T1000 (cell line): ENCODE data around the gene PLCZ1.
A peak's percentile ranks its signal among the peaks of the same experiment; 100 is the strongest.
"Not testable (repeated sequence)": the region's sequence is repeated elsewhere in the genome, so short reads cannot be mapped to it uniquely, and the experiment has no call there.

ENCODE experiments used
- DNase-seq: peaks from one replicate; lab custom pipeline; 2025; ENCODE audit warnings: mixed read lengths; lab: John Stamatoyannopoulos, UW

PLCZ1 gene

DNA sequence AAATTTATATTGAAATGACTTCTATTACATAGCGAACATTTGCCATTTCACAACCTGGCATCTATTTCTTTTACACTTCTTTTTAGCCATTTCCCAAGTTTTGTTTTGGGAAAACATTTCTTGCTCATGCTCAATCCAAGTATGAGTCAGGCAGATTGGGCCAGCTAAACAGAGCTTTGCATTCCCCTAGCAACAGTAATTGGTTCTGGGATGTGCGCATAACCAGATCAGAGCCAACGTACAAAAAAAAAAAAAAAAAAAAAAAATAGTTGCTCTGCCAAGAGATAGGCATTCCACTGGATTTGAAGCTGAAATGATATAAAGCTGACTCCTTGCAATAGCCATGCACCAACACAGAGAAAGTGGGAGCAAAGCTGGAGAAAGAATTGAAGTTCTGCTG lies 37.5 kb downstream of the PLCZ1 start:
- peak; percentile 26 for DNase-seq

DNA sequence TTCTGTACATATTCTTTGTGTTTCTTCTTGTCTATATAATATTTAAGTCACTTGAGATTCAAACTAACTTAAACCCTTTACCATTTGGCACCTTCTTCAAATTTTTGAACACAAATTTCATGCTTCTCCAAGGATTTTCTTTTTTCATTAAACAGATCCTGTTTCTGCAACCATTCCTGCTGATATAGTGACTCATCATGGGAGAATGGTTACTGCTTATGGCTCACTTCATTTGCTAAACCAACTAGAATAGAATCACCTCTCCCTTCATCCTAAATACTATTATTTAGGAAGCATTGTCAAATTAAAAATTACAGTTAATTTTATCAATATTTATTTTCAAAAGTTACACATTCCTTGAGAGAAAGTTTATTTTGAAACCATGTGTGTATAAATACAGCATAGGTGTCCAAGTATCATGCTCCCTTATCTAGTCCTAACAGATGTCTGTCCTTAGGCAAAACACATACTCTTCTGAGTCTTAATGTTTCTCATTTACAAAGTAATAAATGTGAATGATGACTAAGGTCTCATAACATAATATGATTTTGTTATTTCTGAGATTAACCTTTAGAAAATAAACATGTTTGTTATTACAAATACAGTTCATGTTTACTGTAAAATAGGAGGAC lies 40.7 kb downstream of the PLCZ1 start:
- DNase-seq, result no peak

DNA sequence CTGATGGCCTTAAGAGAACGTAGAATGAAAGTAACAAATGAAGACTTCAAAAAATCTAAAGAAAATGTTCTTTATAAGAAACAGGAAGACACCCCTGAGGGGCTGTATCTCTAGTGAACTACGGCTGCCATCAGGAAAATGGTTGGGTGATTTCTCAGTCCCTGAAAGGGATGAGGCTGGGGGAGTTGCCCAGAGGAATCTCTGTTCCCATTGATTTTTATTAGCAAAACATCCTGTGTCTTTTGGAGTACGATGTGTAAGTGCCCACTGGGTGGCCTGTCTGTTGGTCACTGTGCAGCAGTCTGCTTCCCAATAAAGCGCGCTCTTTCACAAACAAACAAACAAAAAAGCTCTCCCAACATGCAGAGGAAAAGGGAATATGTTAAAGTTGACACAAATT lies 43.8 kb downstream of the PLCZ1 start:
- DNase-seq, result not testable (repeated sequence)

DNA sequence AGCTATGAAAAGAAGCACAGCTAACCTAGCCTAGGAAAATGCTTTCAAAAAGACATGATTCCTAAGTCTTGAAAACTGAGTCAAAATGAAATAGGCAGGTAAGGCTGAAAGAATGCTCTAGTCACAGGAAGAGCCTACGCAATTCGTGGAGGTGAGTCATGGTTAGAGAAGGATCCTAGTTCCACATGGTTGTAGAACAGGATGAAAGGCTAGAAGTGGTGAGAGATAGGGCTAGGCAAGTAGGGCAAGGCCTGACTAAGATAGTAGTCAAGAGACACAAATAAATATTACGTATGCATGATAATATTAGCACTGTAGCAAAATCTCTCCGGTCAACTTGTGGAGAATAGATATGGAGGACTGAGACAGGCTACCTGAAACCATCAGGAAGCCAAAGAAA lies 47.2 kb downstream of the PLCZ1 start:
- DNase-seq, result peak; percentile 35

DNA sequence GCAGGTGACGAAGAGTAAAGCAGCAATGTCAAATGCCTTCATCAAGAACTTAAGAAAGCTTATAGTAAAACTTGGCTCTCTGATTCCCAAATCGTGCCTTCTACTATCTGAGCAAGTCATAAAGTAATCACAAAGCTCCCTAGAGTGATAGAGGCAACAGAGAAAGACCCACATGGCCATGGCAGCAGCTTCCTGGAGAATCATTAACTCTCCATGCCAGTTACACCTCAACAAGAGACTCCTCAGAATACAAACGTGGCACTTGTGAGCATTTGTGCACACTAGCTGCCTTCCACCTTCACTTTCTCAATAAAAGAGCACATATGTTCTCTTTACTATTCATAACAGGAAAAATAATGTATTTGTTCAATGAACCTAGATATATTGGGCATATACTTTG lies 48.0 kb downstream of the PLCZ1 start:
- no peak for DNase-seq

DNA sequence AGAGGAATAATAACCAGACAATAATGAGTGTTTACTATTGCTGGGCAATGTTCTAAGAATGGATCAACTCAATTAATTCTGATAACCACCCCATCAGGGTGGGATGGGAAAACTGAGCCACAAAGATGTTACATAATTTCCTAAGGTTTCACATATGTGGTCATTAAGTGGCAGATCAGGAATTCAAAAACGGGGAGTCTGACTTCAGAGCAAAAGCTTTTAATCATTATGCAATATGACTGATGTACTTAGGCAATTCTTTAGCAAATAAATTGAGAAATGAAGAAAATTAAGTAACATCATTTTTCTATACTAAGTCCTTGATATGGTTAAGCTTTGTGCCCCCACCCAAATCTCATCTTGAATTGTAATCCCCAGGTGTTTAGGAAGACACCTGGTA lies 53.4 kb downstream of the PLCZ1 start:
- DNase-seq, result no peak

DNA sequence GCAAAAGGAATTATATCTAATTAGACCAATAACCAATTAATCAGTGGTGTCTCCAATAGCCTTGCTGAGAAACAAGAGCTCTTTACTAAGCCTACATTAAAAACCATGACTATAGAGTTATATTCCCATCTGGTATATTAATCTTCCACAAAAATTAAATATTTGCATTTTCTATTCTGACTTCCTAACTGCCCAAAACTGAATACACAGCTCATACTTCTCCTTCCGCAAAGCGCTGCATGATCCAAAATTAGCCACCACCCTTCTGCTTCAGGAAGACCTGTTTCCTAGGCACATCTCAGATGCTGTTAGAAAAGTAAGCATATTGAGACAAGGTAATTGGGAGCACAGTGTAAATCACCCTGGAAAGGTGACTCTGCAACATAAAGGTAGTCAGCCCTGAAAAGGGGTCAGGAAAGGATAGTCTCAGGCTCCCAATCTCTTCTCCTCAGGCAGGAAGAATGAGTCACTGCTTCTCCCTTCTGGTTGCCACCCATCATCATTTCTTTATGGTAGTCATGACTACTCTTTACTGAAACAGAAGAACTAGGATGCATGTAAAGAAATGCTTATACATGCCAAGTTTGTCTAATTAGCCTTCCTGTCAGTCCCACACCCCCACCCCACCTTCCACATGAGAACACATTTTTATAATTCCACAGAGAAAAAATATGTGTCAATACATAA lies 54.3 kb downstream of the PLCZ1 start:
- DNase-seq, result no peak

DNA sequence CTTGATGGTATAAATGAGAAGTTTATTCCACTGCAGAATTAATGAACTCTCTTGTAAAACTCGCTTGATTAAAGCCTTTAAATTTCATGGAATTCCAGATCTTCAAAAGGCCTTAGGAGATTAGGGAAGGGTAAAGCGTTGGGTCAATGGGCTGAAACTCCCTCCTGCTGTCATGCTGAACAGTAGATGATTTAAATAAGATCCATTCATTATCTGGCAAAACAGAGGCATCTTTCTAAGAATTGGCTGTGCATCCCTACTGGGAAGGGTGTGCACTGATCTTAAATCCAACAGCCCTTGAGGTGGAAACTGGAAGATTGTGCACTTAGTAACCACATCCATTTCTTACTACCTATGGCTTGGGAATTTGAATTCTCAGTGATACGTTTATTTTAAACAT lies 56.0 kb downstream of the PLCZ1 start:
- no peak for DNase-seq

DNA sequence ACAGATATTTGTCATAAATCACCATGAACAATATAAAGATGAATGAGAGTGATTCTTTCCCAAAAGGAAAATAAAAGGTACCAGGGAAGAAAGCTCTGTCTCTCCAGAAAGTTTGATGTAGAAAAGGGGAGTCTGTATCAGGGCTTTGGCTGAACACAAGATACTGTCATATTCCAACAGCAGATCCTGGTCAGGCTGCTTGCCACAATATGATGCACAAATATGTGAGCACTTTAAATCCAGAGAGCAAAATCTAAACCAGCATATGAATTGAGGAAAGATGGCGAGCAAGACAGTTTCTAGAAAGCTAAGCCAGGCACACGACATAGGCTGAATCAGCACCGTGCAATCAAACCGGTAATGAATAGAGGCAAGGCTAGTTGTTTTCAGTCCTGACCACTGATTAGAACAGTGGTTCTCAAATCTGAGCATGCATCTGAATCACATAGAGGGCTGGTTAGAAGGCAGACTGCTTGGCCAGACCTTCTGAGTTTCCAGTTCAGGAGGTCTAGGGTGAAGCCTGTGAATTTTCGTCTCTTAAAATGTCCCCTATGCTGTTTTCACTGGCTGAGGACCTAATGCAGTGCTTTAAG lies 60.7 kb downstream of the PLCZ1 start:
- no peak for DNase-seq

DNA sequence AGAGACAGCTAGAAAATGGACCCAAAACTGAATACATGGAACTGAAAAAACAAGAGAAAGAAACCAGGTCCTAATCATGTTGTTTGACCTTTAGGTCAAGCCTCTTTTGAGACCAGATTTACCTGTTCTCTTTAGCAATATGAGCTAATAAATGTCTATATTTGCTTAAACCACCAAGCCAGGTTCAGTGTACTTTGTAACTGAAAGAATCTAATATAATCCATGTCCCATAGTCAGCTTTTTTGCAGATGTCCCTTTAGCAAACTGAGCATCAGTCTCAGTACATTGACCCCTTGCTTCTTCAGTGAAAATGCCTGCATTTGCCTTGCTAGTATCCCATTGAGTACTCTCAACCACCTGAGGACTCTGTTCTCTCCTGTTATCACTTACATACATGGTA lies 61.7 kb downstream of the PLCZ1 start:
- no peak for DNase-seq

DNA sequence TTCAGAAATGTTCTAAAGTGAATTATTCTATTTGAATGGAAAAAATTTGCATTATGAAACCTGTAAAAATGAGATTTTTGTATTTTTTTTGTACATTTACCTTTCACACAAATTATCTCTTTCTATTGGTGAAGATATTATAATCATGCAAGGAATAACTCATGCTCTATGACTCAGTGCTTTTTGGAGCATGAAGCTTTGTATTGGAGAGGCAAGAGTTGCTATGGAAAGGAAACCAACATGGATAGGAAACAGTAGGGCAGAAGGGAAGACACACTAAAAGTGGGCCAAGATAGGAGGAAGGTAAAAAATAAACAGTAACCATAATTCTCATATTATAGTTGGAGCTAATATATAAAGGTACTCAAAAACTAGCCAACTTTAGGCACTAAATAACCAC lies 79.0 kb downstream of the PLCZ1 start:
- DNase-seq, result no peak

DNA sequence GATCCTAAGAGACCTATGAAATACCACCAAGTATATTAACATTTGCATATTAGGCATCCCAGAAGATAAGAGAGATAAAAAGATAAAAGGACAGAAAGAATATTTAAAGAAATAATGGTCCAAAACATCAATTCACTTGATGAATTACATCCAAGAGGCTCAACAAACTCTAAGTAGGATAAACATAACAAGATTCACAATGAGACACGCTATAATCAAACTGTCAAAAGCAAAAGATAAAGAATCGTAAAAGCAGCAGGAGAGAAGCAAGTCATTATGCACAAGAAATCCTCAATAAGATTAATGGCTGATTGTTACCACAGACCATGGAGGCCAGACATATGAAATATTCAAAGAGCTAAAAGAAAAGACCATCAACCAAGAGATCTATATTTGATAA lies 79.6 kb downstream of the PLCZ1 start:
- no peak for DNase-seq

DNA sequence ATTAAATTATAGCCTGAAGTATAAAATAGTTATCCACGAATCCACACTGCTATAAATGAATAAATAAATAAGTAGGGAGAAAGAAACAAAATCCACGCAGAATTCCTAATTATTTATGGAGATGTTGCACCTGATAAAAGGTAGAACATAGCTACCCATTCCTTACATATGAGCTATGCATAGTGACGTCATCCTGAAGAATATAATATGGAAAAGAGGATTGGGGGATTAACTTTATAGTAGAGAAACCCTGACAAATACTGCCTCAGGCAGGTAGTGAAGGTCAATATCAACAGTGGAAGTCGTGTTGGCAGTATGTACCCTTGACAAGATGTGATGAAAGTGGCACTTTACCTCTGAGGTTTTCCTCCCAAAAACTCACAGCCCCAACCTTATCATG lies 82.5 kb downstream of the PLCZ1 start:
- DNase-seq, result no peak

DNA sequence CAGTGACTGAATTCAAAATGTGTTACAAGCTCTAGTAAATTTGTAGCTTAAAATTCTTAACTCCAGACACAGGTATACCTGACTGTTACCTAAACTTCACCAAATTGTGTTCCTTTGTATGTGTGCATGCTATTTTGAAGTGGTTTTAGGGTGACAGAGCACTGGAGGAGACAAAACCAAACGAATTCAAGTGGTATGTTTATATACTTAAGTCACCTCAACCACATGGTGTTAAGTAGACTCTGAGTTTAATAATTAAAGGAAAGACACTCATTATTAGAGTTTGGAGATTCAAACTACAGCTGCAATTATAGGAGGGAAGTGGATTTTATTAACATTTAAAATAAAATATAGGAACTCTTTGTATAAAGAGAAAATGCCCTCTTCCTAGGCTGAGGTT lies 84.3 kb downstream of the PLCZ1 start:
- DNase-seq, result no peak

DNA sequence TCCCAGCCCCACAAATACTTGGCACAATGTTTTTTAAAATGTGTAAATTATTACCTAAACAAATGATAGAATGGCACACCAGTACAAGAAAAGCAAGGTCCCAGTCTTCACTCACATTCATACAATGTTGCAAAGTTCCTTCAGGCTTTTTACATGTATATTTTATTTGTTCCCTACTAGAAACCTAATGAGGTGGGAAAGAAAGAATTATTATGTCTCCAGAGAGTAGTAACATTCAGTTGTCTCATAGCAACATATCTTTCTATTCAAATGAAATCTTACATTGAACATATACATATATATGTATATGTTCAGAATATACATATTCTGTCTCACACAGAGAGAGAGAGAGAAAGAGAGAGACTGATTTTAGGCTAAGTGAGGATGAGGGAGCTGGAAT lies 85.2 kb downstream of the PLCZ1 start:
- DNase-seq, result no peak

DNA sequence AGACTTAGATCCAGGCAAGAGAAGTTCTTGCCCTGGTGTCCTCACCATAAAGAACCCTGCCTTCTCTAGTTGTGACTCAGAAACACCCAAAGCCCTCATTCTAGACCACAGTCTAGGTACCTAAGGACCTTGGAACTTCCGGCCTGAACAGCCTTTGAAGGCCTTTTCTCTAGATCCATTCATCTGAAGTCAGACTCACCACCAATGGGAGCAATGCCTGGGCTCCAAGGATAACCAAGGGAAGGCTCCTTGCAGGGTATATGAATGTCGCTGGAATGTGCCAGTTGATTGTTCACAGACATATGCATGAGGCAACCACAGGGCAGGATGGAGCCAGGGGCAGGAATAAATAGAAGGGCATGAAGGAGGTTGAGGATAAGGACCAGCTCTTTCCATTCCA lies 86.3 kb downstream of the PLCZ1 start:
- DNase-seq, result no peak

DNA sequence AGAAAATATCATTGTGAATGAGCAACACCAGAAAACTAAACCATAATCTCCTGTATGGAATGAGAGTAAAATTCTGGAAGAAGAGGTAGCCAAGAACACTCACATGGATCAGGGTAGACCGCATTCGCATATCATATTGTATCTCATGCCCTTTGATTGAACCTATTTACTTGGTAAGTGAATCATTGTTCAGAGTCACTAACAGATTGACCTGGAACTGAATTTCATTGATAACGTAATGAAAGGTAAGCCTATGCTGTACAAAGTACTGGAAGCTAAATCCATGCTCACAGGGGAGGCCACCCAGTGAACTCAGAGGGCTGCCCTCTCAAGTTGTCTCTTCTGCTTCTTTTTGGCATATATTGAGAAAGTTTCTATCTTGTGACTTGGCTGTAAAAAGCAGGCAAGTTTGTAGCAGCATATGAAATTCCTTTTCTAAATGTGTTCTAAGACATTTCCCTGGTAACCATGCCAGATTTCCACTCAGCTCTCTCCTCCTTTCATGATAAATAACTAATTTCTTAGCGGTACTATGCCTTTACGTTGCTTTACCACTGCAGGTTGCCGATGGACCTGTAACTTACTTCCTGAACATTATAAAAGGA lies 91.4 kb downstream of the PLCZ1 start:
- no peak for DNase-seq

DNA sequence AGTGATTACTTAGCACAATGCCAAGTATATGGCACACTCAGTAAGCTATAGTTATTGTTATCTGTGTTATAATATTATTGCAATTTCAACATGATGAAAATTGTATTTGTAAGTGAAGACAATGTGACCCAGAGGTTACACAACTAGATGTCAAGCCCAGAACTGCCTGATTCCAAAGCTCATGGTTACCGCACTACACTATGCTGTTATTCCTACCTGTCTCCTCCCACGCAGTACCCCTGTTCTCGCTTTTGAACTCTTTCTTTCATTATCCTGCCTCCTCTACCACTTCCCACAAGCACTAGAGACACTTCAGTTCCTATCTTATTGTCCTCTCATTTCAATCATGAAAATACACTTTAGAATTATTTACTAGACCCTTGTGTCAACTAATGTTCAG lies 93.2 kb downstream of the PLCZ1 start:
- no peak for DNase-seq

DNA sequence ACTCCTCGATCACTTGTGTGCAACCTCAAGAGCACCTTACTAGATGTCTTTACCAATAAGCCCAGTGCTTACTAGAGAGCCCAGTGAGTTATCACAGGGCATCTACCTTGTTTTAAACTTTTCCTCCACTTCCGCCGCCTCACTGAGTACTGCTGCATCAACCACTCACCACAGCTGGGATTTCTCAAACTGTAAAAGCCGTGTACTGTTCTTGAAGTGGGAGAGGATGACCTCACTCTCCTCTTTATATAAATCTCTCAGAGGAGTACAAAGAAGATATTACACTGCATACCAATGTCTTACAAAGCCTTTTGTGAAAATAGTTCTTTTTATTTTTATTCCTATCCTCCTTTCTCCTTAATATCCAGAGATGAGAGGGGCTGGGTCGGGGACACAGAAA lies 94.1 kb downstream of the PLCZ1 start:
- DNase-seq, result no peak

DNA sequence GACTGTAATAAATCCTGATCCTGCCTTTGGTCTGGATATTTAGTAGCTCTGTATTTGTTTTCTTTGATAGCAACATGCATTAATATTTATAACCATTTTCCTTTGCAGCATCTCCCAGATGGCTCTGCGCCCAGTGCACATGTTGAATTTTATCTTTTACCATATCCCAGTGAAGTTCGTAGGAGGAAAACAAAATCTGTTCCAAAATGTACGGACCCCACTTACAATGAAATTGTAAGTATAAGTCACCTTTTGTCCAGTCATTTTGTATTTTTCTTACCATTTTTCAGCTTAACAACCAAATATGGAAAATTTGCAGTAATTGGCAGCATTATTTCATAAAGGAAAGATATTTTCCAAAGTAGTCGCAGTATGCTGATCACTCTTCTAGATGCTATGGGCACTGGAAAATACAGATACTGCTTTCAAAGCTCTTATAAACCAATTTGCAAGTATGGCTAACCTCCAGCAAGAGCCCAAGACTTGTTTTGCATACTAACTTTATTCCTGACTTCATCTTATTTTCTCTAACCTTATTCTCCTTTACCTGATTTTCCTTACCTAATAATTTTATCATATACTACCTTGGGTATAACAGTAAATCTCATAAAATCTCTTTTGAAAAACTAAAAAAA lies 97.4 kb downstream of the PLCZ1 start:
- DNase-seq, result no peak

DNA sequence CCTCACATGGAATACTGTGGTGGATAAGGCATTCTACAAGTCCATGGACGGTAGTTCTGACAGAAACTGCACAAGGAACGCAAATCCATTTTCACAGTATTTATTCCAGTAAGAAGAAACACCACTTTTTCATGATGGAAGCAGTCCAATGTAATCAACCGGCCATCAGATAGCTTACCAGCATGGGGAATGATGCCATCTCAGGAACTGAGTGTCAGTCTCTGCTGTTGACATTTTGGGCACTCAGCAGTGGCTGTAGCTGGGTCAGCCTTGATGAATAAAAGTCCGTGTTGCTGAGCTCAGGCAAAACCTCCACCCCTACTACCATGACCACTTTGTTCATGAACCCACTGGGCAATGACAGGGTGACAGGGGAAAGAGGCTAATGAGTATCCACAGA lies 103.4 kb downstream of the PLCZ1 start:
- DNase-seq, result no peak
